GM18951 (cell line): ENCODE data around the gene CAMK2G.

Experiments
- POLR2A ChIP-seq: IDR thresholded peaks from 4 replicates; pipeline ENCODE4 v1.6.1; 2011; ENCODE audit warnings: mild to moderate bottlenecking; ENCODE audit not compliant: insufficient read length, insufficient read depth; ENCODE audit errors: extremely low read depth
- in situ Hi-C: fragments of 300-500 bp; cut with MboI; formaldehyde crosslinking; loops from one replicate; pipeline ENCODE4 v1.12.0; 2022; ENCODE audit warnings: low sequenced_read_pairs, mixed read lengths, inconsistent platforms; ENCODE audit not compliant: unreplicated experiment

Gene CAMK2G

DNA sequence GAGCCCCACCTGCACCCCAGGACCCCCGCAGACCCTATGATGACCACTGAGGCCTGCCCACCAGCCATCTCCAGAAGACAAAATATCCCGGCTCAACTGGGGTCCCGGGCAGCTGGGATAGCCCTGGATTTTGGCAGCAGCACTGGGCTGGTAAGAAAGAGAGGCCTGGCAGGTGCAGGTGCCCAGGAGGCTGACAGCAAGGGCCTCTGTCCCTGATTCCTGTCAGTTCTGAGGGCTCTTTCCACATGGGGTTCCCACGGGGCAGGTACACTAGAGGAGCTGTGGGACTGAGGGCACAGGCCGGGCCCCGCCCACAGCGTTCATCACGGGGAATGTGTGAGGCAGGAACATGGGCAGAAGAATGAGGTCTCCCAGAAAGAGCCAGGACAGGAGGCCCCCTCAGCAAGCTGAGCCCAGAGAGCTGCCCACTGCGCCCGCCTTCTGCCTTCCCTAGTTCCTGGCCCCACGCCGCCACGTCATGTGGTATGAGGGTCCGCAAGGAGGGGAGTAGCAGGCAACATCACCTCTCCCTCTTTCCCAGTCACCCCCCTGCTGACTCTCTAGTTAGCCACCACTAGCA lies 50.1 kb downstream of the CAMK2G start:
- no peak for TF ChIP-seq POLR2A
- in situ Hi-C loops, result no loop called here

DNA sequence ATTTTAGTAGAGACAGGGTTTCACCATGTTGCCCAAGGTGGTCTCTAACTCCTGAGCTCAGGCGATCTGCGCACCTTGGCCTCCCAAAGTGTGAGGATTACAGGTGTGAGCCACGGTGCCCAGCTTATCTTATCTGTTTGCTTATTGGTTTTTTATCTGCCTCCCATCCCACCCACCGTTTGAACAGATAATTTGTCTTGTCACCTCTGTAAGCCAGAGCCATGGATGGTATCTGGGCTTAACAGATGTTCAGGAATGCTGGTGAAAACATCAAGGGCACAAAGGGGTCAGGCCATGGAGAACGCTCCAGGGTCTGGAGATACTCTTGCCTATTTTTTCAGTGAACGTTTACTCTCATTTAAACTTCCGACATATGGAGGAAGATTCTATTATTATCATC lies 51.0 kb downstream of the CAMK2G start:
- in situ Hi-C loops, result no loop called here
- TF ChIP-seq POLR2A, result no peak

DNA sequence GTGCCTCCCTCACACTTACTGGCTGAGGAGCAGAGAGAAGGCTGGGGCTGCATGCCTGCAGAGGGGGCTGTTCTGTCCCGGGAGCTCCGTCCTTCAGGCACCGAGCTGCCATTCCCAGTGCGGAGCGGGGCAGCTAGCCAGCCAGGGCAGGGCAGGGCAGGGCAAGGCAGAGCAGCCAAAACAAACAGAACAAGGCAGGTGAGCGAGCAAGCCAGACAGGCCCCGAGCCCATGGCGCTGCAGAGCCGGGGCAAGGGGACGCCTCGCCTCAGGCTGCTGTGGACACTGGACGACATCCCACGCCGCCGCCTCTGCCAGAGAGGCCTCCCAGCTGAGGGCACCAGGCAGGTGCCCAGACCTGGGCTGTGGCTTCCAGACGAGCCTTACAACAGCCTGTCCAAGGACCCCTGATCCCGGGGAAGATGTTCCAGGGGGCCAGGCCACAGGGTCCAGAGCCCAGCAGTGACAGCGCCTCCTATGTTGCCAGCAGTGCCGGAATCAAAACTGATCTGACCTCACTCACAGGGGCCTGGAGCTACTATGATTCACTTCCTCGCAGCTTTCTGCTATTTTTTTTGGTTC lies 54.8 kb downstream of the CAMK2G start:
- in situ Hi-C loops, result no loop called here
- no peak for TF ChIP-seq POLR2A

DNA sequence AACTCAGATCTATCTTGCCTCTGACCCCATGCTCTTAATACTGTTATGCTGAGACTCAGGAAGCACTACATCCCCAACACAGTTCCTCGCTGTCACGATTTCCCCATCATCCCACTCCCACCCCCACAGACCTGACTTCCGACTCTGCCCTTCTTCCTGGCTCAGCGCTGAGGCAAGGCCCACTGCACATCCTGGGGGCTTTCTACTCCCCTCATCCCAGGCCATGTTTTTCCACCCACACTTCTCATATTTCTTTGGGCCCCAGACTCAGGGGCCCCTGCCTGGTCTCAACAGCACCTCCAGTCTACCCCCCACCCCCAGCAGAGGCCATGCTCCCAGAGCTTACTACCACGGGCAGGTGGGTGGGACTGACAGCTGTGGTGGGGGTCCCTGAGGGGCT lies 55.3 kb downstream of the CAMK2G start:
- in situ Hi-C loops, result no loop called here

DNA sequence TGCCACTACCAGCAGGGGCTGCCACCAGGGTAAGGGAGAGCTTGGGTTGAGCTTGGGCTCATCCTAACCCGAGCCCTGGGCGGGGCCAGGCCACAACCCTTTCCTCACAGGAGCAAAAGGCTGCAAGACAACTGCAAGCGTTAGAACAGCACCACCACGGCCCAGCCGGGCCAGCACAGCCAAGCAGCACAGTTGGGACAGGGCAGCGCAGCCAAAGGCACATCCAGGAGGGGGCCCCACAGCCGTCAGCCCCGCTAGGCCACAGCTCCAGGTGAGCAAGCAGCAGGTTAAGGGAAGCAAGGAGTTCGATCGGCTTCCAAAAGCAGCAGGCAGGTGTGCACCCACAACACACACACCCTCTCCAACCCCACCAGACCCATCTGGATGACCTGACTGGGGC lies 56.0 kb downstream of the CAMK2G start:
- in situ Hi-C loops, result no loop called here
- TF ChIP-seq POLR2A, result no peak

More for the DNA sequence above, 55.3 kb downstream of the CAMK2G start:
- TF ChIP-seq POLR2A, result no peak

DNA sequence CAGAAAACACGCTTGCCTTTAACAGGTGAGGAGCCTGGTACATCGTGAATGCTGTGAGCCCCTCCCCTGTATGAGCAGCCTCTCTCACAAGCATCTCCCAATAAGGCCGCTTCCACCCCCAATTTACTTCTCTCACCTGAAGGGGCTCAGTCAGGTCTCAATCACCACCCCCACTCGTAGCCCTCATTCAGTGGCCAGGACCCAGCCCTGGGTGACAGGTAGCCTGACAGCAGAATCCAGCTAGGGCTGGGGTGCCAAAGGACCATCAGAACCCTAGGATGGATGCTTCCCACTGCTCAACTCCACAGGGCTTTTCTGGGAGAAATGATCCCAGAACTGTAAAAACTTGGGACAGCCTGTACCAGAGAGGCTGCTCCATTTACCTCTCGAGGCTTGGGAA lies 56.5 kb downstream of the CAMK2G start:
- in situ Hi-C loops, result no loop called here
- TF ChIP-seq POLR2A, result no peak

DNA sequence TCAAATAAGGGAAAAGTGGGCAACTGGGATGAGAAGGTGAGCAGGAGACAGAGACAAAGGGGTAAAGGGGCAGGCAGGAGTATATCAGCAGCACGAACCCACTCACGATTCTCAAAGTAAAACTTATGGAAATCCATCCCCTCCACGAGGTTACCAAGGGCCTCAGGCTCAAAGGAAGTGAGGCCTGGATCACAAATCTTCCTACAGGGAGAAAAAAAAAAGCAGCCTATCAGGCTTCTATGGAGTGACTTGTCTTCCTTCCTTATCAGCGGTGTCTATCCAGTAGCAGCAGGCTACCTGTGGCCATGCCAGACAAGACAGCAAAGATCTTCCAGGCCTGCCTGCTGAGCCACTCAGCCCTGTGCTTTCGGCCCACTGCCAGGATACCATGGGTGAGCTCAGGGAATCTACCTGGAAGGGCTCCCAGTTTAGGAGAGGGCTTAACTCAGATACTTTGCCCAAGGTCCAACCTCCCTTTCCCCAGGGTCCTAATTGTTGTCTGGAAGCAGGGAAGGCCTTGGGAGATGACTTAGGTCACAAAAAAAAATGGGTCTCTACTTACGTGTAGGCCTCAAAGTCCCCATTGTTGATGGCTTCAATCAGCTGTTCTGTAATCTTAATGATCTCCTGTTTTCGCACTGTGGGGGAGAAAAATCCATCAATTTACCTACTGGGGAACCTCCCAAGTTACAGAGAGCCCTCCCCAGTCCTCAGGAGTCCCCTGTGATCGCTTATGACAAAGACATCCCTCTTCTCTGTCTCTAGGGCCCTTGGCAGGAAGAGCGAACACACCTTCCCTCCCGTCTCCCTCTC lies 57.2 kb downstream of the CAMK2G start:
- in situ Hi-C loops, result no loop called here

DNA sequence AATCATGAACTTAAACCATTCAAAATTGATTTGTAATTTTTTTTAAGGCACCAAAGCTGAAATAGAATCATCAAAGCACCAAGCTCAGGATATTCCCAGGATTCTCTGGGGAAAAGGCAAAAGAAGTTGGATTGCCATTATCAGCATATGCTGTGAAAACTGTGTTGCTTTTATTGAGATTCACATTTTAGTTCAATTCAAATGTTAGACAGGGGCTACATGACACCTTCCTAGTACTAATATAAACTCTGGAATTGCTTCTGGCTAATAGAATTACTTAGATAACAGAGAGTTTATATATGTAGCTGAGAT lies 58.7 kb downstream of the CAMK2G start:
- in situ Hi-C loops, result no loop called here
- TF ChIP-seq POLR2A, result no peak

More for the DNA sequence above, 57.2 kb downstream of the CAMK2G start:
- TF ChIP-seq POLR2A, result no peak

DNA sequence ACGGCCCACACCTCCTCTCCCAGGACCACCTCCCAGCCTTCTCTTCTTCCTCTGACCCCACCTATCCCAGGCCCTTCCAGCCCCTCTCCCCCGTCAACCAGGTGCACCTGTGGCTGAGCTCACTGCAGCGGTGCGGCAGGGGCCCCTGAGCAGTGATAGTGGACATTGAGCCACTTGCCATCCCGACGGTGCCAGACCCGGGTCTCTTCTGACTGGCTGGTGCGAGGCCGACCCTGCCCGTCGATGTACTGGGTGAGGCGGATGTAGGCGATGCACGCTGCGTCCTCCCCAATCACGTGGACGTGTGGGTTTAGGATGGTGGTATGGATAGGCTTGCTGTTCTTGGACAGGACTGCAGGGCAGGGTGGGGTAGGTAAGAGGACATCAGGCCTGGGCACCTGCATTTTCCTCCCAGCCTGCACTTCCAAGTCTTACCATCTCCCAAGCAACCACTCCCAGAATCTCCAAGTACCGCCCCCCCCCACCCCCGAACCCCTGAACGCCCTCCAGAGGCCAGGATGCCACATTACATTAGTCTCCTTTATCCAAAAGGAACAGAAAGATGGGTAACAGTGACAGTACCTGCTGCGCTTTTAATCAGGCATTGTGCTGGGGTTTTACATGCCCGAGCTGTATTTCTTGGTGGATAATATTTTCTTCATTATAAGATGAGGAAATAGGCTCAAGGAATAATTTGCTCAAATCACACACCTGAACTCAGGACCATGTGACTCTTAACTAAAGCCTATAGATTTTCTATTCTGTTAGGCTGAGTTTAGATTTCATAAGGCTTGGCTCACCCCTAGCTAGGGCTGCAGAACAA lies 59.2 kb downstream of the CAMK2G start:
- no peak for TF ChIP-seq POLR2A
- in situ Hi-C loops, result no loop called here

DNA sequence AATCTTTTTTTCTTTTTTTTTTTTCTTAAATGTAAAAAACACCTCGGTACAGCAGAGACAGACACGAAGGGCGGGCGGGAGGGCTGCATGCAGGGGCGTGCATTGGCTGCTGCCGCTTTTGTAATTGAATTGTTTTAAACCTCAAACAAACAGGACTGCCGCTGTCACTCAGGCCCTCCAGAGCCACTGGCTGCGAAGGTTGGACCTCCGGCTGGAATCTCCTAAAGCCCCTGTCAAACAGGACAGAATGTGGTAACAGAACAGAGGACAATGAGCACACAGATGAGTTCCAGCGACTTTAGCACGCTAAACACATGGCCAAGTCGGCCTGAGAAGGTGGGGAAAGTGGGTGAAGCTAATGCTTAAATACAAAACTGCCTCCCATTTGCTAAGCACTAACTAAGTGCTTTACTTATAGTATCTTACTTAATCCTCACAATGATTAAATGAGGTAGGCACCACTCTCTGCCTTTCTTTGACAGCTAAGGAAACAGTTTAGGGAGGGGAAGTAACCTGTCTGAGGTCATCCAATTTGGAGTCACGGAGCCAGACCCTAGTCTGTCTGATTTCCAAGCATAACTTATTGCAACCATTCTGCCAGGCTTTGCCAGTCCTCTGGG lies 60.0 kb downstream of the CAMK2G start:
- TF ChIP-seq POLR2A, result no peak
- in situ Hi-C loops, result no loop called here

DNA sequence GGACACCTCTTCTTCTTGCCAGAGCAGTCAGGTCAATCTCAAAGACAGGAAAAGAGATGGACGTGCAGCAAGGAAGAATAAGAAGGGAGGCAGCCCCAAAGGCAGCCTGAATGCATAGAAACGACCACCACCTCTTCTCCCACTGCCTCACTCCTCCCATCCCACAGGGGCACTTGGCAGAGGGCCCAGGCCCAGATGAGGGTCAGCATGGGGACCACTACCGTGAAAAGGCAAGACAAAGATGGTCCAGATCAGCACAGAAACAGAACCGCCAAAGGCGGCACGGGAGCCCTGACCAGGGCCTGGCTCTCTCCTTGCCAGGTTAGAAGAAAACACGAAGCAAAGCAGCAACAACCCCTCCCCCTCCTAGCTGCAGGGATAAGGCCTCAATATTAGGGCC lies 61.0 kb downstream of the CAMK2G start:
- no peak for TF ChIP-seq POLR2A
- in situ Hi-C loops, result no loop called here

DNA sequence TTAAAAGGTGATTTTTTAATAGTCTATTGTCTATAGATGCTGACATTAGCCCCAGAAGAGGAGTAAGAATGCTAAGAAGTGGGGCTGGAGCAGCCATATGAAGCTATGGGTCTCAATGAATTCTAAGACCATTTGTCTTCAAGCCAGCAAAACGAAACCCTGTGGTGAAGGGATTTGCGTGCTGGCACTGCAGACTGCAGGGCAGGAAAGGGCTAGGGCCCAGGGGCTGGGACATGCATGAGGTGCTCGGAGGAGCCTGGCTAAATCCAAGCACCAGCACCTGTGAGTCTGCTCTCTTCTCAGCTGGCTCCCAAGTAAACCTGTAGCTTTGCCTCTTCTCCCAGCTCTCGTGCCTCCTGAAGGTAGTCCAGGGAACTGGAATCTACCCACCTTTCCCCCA lies 61.7 kb downstream of the CAMK2G start:
- in situ Hi-C loops, result no loop called here

More for the DNA sequence above, 61.7 kb downstream of the CAMK2G start:
- TF ChIP-seq POLR2A, result no peak
